ENCODE results near the gene DDX10. TPM values are rescaled to one million over a fixed set of nuclear protein-coding genes. Genes with fewer than 3 reads are reported as not detected.

DDX10 gene
- total RNA-seq, 1 donor from 2014 or later: 38.5 TPM

DNA sequence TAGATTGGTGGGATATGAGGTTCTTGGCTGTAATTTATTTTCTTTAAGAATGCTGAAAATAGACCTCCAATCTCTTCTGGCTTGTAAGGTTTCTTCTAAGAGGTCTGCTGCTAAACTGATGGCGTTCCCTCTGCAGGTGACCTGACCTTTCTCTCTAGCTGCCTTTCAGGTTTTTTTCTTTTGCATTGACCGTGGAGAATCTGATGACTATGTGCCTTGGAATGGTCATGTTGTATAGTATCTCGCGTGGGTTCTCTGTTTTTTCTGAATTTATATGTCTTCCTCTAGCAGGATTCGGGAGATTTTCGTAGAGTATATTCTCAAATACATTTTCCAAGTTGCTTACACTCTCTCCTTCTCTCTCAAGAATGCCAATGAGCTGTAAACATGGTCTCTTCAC lies 122.2 kb downstream of the DDX10 start:
- Mint-ChIP-seq H3K9me3 (peaks cover 26% of the 10 kb centered on the region), H3K36me3 (peaks cover 23% of the 10 kb centered on the region), H3K27me3 (ENCODE audit: low read depth) (no peaks in the 10 kb centered on the region), H3K4me1 (no peaks in the 10 kb centered on the region), H3K4me3 (no peak overlapping the region), H3K27ac (no peak overlapping the region)
- no peak for TF ChIP-seq CTCF (IDR thresholded peaks at IDR 0.05; ENCODE audit: unreplicated experiment)
- DNase-seq (ENCODE audit: low spot score in 2 of 2, unreplicated experiment in 2 of 2): no peak

DNA sequence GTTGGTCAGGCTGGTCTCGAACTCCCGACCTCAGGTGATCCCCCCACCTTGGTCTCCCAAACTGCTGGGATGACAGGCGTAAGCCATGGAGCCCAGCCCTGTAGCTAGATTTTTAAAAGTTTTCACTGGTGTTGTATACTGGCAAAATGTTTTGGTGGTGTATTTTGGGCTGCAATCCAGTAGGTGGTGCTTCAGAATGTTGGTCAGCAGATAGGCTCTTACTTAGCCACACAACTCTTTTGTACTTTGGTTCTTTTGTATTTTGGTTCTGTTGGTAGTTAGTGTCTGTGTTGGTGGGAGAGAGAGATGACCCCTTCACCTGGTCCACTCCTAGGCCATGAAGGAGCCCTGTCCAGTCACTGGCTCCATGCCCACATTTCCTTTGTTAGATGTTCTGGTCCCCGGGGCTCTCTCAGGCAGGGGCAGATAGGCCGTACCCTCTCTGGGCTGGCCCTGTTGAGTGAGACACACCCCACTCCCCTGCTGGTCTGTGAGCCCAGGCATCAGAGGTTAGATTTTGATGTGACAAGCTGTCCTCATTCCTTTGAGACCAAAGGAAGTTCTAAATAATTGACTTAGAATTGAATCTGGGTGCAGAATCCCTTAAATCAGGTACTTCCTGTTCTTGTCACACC lies 123.8 kb downstream of the DDX10 start:
- TF ChIP-seq CTCF (IDR thresholded peaks at IDR 0.05; ENCODE audit: unreplicated experiment): no peak

GRCh38 chr11:108790501-108791299 lies 125.8 kb downstream of the DDX10 start:
- Mint-ChIP-seq H3K4me1 (no peaks in the 10 kb centered on the region), H3K27ac (no peak overlapping the region), H3K36me3 (peaks cover 2% of the 10 kb centered on the region)

More for the DNA sequence above, 123.8 kb downstream of the DDX10 start:
- H3K9me3 Mint-ChIP-seq: peaks cover 21% of the 10 kb centered on the region
- H3K27ac Mint-ChIP-seq: no peak overlapping the region
- no peaks in the 10 kb centered on the region for H3K27me3 Mint-ChIP-seq (ENCODE audit: low read depth)
- DNase-seq (ENCODE audit: low spot score in 2 of 2, unreplicated experiment in 2 of 2): no peak
- no peak overlapping the region for H3K4me3 Mint-ChIP-seq
- H3K4me1 Mint-ChIP-seq: no peaks in the 10 kb centered on the region
- peaks cover 22% of the 10 kb centered on the region for H3K36me3 Mint-ChIP-seq

DNA sequence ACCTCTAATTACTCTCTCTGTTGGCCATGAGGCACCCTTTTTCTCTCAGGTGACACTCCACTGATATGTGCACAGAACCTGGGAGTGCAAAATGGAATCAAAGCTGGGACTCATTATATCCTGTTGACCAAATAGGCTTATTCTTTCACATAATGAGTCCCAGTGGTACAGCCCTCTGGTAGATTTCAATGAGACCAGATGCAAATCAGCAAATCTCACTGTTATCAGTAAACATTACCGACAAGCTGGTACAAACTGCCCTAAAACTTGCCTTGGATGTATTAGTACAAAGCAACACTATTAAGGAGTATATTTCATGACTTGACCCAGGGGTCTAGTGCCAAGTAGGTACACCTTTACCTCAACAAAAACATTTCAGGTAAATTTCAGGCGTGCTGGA lies 128.3 kb downstream of the DDX10 start:
- no peak for DNase-seq (ENCODE audit: low spot score in 2 of 2, unreplicated experiment in 2 of 2)
- H3K4me3 Mint-ChIP-seq: no peak overlapping the region
- TF ChIP-seq CTCF (IDR thresholded peaks at IDR 0.05; ENCODE audit: unreplicated experiment): no peak
- H3K36me3 Mint-ChIP-seq: peaks cover 5% of the 10 kb centered on the region
- H3K27me3 Mint-ChIP-seq (ENCODE audit: low read depth): no peaks in the 10 kb centered on the region
- H3K27ac Mint-ChIP-seq: no peak overlapping the region
- H3K9me3 Mint-ChIP-seq: peaks cover 6% of the 10 kb centered on the region
- H3K4me1 Mint-ChIP-seq: no peaks in the 10 kb centered on the region

More at GRCh38 chr11:108790501-108791299, 125.8 kb downstream of the DDX10 start:
- Mint-ChIP-seq H3K9me3 (peaks cover 3% of the 10 kb centered on the region), H3K4me3 (no peak overlapping the region), H3K27me3 (ENCODE audit: low read depth) (no peaks in the 10 kb centered on the region)
- no peak for TF ChIP-seq CTCF (IDR thresholded peaks at IDR 0.05; ENCODE audit: unreplicated experiment)
- DNase-seq (ENCODE audit: low spot score in 2 of 2, unreplicated experiment in 2 of 2): no peak

DNA sequence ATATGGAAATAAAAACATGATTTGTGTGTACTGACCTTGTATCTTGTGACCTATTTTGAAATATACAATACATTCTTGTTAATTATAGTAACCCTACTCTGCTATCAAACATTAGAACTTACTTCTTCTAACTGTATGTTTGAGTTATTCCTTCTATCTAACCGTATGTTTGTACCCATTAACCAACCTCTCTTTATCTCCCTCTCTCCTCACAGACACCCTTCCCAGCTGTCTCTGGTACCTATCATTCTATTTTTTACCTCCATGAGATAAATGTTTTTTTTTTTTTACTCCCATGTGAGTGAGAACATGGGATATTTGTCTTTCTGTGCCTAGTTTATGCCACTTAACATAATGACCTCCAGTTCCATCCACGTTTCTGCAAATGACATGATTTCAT lies 128.7 kb downstream of the DDX10 start:
- Mint-ChIP-seq H3K27me3 (ENCODE audit: low read depth) (no peaks in the 10 kb centered on the region), H3K9me3 (peaks cover 10% of the 10 kb centered on the region), H3K4me3 (no peak overlapping the region), H3K27ac (no peak overlapping the region), H3K36me3 (peaks cover 7% of the 10 kb centered on the region), H3K4me1 (no peaks in the 10 kb centered on the region)
- DNase-seq (ENCODE audit: low spot score in 2 of 2, unreplicated experiment in 2 of 2): no peak
- TF ChIP-seq CTCF (IDR thresholded peaks at IDR 0.05; ENCODE audit: unreplicated experiment): no peak
